ENCODE results near the gene WDR26.
"Not testable (repeated sequence)": the region's sequence is repeated elsewhere in the genome, so short reads cannot be mapped to it uniquely, and the experiment has no call there.

Gene WDR26

GRCh38 chr1:224433701-224434672 is 610 bp downstream of the WDR26 start:
- no peak for DNase-seq

GRCh38 chr1:224433041-224433691 is 1.4 kb downstream of the WDR26 start:
- no peak for DNase-seq

- DNase-seq: no peak
Observed at GRCh38 chr1:224432672-224433040, 1.9 kb downstream of the WDR26 start.

GRCh38 chr1:224432146-224432545 is 2.5 kb downstream of the WDR26 start:
- peak; percentile 34 for DNase-seq

- no peak for DNase-seq
Observed at GRCh38 chr1:224431726-224432125, 2.9 kb downstream of the WDR26 start.

GRCh38 chr1:224430511-224431113 is 4.0 kb downstream of the WDR26 start:
- peak; percentile 58 for DNase-seq

GRCh38 chr1:224429616-224430326 is 4.8 kb downstream of the WDR26 start:
- no peak for DNase-seq

- DNase-seq: not testable (repeated sequence)
Observed at GRCh38 chr1:224428713-224429112, 5.9 kb downstream of the WDR26 start.

- DNase-seq: peak; percentile 71
Observed at GRCh38 chr1:224427346-224427745, 7.3 kb downstream of the WDR26 start.

GRCh38 chr1:224426869-224427268 is 7.7 kb downstream of the WDR26 start:
- DNase-seq: not testable (repeated sequence)

GRCh38 chr1:224425279-224425884 is 9.2 kb downstream of the WDR26 start:
- no peak for DNase-seq

- no peak for DNase-seq
Observed at GRCh38 chr1:224420106-224420505, 14.5 kb downstream of the WDR26 start.

- peak; percentile 28 for DNase-seq
Observed at GRCh38 chr1:224411766-224412165, 22.8 kb downstream of the WDR26 start.

GRCh38 chr1:224408294-224408590 is 26.4 kb downstream of the WDR26 start:
- DNase-seq: no peak

- peak; percentile 55 for DNase-seq
Observed at GRCh38 chr1:224407571-224408293, 26.9 kb downstream of the WDR26 start.

- peak; percentile 33 for DNase-seq
Observed at GRCh38 chr1:224406216-224406615, 28.4 kb downstream of the WDR26 start.

- no peak for DNase-seq
Observed at GRCh38 chr1:224405604-224405970, 29.0 kb downstream of the WDR26 start.

GRCh38 chr1:224404916-224405603 is 29.5 kb downstream of the WDR26 start:
- DNase-seq: peak; percentile 25

GRCh38 chr1:224402472-224403036 is 32.0 kb downstream of the WDR26 start:
- DNase-seq: no peak

GRCh38 chr1:224399887-224400286 is 34.7 kb downstream of the WDR26 start:
- no peak for DNase-seq

- no peak for DNase-seq
Observed at GRCh38 chr1:224393294-224393693, 41.3 kb downstream of the WDR26 start.
